Stomach smooth muscle (tissue), 2 donors: ENCODE data around the gene LBHD1.
"Not testable (repeated sequence)": the region's sequence is repeated elsewhere in the genome, so short reads cannot be mapped to it uniquely, and the experiment has no call there.

Source experiments
- H3K27ac ChIP-seq: one replicate; pipeline ENCODE4 v1.7.0; 2013; ENCODE audit warnings: mild to moderate bottlenecking, low read length, inconsistent platforms
- H3K27me3 ChIP-seq, 2 donors: one replicate each; pipeline ENCODE4 v1.7.0; 2013; ENCODE audit warnings: low read length in 2 of 2; ENCODE audit not compliant: insufficient read depth in 2 of 2, control insufficient read depth in 1 of 2
- H3K36me3 ChIP-seq, 2 donors: one replicate each; pipeline ENCODE4 v1.7.0; 2013; ENCODE audit warnings: low read length in 2 of 2; ENCODE audit not compliant: control insufficient read depth in 2 of 2, insufficient read depth in 2 of 2
- H3K4me1 ChIP-seq: one replicate; pipeline ENCODE4 v1.7.0; 2013; ENCODE audit warnings: low read length; ENCODE audit not compliant: control insufficient read depth, insufficient read depth
- H3K4me3 ChIP-seq, 2 donors: one replicate each; pipeline ENCODE4 v1.7.0; 2013; ENCODE audit warnings: low read length in 2 of 2
- H3K9ac ChIP-seq, 2 donors: one replicate each; pipeline ENCODE4 v1.7.0; 2013; ENCODE audit warnings: low read length in 2 of 2, mild to moderate bottlenecking in 1 of 2
- H3K9me3 ChIP-seq, 2 donors: one replicate each; pipeline ENCODE4 v1.7.0; 2013; ENCODE audit warnings: low read length in 2 of 2; ENCODE audit not compliant: control insufficient read depth in 2 of 2
- donor health status: healthy.
- donor health status: Pancreatic carcinoma.

LBHD1 gene

GRCh38 chr11:62645946-62646824 is 25.9 kb downstream of the LBHD1 start, which contains the start of gene GANAB:
Gene GANAB (minus strand): TSS chr11:62646613. CDS start chr11:62646599, 14 bp downstream.
- H3K4me3 ChIP-seq = peak within 1 kb of the TSS; percentile 92
- H3K27ac ChIP-seq = peak within 1 kb of the TSS; percentile 89
- no peaks in the 10 kb centered on the region for H3K9me3 ChIP-seq
- H3K36me3 ChIP-seq = peaks cover 18 to 20% of the 10 kb centered on the region in 2 donors
- peaks cover 23% of the 10 kb centered on the region for H3K4me1 ChIP-seq
- peak within 1 kb of the TSS; percentile 95 for H3K9ac ChIP-seq
- H3K27me3 ChIP-seq = no peaks in the 10 kb centered on the region

- Histone ChIP-seq H3K4me3 (peak overlapping the region; percentile 92), H3K27ac (peak overlapping the region; percentile 89)
Measured at GRCh38 chr11:62645671-62645945, 26.5 kb downstream of the LBHD1 start.

GRCh38 chr11:62644220-62644619 is 27.8 kb downstream of the LBHD1 start:
- Histone ChIP-seq H3K36me3 (peaks cover 16% of the 10 kb centered on the region in 2 donors), H3K27me3 (no peaks in the 10 kb centered on the region), H3K4me3 (peak overlapping the region in 1 of 2 donors; percentile 15), H3K9me3 (no peaks in the 10 kb centered on the region), H3K9ac (no peak overlapping the region), H3K27ac (no peak overlapping the region), H3K4me1 (peaks cover 23% of the 10 kb centered on the region)

More at GRCh38 chr11:62645671-62645945, 26.5 kb downstream of the LBHD1 start:
- Histone ChIP-seq H3K4me1 (peaks cover 23% of the 10 kb centered on the region), H3K27me3 (no peaks in the 10 kb centered on the region), H3K9ac (peak overlapping the region; percentile 95), H3K9me3 (no peaks in the 10 kb centered on the region), H3K36me3 (peaks cover 18 to 20% of the 10 kb centered on the region in 2 donors)

GRCh38 chr11:62632492-62632891 is 39.6 kb downstream of the LBHD1 start:
- no peaks in the 10 kb centered on the region for H3K9me3 ChIP-seq
- H3K27me3 ChIP-seq = no peaks in the 10 kb centered on the region
- H3K4me3 ChIP-seq = peak overlapping the region in 1 of 2 donors; percentile 34
- H3K4me1 ChIP-seq = peaks cover 6% of the 10 kb centered on the region
- peak overlapping the region; percentile 18 for H3K27ac ChIP-seq
- H3K36me3 ChIP-seq = peaks cover 71 to 73% of the 10 kb centered on the region in 2 donors
- peak overlapping the region in 1 of 2 donors; percentile 13 for H3K9ac ChIP-seq

DNA sequence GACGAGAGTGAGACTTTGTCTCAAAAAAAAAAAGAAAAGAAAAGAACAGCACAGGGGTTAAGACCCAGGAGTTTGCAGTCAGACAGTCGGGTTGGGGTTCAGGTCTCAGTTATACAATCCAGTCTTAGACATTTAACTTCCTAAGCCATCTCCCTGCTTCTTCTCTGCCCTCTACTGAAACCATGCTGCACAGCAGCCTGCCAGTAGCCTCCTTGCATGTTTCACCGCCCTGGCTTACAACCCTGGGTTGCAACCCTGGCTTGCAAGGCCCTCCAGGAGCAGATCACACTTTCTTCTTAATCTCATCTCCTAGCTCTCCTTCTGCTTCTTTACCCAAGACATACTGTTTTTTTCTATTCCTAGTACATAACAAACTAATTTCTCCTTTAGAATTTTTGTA is 44.4 kb downstream of the LBHD1 start:
- Histone ChIP-seq H3K9me3 (no peaks in the 10 kb centered on the region), H3K4me3 (no peak overlapping the region), H3K27ac (no peak overlapping the region), H3K9ac (no peak overlapping the region), H3K4me1 (peaks cover 4% of the 10 kb centered on the region), H3K27me3 (no peaks in the 10 kb centered on the region), H3K36me3 (peaks cover 64 to 66% of the 10 kb centered on the region in 2 donors)

DNA sequence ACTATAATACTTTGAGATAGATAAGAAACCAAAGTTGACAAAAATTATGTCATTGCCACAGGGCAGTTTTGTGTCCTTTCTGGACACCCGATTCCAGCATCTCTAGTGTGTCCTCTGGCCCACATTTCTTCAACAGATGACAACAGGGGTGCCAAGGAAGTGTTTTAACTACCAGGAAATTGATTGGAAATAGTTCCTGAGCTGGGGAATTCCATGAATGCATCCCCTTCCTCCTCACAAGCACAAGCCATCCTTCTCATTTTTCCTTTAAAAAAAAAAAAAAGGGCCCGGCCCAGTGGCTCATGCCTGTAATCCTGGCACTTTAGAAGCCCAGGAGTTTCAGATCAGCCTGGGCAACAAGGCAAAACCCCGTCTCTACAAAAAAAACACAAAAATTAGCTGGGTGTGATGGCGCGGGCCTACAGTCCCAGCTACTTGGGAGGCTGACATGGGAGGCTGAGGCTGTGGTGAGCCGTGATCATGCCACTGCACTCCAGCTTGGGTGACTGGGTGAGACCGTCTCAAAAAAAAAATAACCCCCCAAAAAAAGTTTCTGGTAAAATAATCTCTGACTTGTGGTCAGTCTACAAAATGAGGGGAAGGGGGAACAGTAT is 49.5 kb downstream of the LBHD1 start:
- Histone ChIP-seq H3K27me3 (no peaks in the 10 kb centered on the region), H3K4me3 (peak overlapping the region; percentile 68 to 88), H3K9me3 (no peaks in the 10 kb centered on the region), H3K27ac (peak overlapping the region; percentile 85), H3K4me1 (peaks cover 17% of the 10 kb centered on the region), H3K9ac (peak overlapping the region in 1 of 2 donors; percentile 66), H3K36me3 (peaks cover 19 to 22% of the 10 kb centered on the region in 2 donors)

DNA sequence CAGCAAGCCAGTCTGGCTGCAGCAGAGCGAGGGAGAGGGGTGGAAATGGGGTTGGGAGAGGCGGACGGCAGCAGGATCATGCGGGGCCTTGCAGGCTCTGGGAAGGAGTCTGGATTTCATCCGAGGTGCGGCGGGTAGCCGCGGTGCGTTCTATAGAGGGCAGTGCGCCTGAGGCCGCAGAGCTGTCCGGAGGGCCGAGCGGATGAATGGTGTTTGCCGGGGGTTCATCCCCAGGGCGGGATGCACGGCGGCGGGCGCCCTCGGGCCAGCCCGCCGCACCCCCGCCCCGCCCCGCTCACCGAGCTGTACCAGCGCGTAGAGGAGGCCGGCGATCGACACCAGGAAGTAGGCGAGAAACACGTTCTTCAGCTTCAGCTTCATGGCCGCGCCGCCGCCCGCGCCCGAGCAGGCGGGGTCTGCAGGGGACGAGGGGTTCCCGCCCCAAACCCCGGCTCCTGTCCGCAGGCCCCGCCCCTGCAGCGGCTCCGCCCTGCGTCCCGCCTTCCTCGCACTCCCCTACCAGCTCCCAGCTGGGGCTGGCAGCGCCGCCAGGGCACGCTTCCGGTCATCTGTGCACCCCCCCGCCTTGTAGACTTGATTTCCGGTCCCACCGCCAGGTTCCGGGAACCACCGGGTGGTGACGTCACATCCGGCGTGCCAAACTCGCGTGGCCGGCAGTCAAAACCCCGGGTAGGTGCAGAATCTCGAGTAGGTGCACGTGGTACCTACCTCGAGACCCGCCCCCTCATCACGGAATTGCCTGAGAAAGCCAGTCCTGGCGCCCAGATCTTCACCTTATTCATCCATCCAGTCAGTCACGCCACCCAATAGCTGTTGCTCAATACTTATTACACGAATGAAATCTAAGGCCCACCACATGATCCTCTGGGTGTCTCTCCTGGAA is 50.2 kb downstream of the LBHD1 start, which contains the start of gene B3GAT3:
B3GAT3 (minus strand) TSS at position 420 of the 904 bp plus-strand sequence; CDS start at position 381, 39 bp downstream.
- Histone ChIP-seq H3K9ac (peak within 1 kb of the TSS; percentile 66 to 84), H3K27ac (peak within 1 kb of the TSS; percentile 85), H3K9me3 (no peaks in the 10 kb centered on the region), H3K4me1 (peaks cover 17% of the 10 kb centered on the region), H3K4me3 (peak within 1 kb of the TSS; percentile 84 to 88), H3K27me3 (no peaks in the 10 kb centered on the region), H3K36me3 (peaks cover 17 to 19% of the 10 kb centered on the region in 2 donors)

DNA sequence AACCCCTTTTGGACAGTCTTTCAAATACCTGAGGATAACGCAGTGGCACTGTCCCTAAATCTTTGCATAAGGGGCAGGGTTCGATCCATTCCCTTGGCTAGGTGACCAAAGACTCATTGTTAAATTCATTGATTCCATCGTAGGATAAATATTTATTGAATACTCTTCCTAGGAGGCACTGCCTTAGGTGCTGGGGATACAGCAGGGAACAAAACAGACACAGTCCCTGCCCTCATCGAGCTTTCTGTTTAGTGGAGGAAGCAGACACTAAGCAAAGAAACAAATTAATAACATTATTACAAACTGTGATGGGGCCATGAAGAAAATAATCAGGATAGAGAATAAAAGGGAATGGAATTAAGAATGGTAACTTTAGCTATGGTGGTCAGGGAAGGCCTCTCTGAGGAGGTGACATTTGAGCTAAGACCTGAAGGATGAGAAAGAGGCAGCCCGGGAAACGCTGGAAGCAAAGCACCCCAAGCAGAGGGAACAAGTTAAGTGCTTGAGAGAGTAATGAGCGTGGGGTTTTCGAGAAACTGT is 51.0 kb downstream of the LBHD1 start:
- H3K27ac ChIP-seq = peak overlapping the region; percentile 85
- H3K4me3 ChIP-seq = peak overlapping the region; percentile 84 to 88
- no peaks in the 10 kb centered on the region for H3K9me3 ChIP-seq
- H3K9ac ChIP-seq = peak overlapping the region; percentile 66 to 84
- H3K27me3 ChIP-seq = no peaks in the 10 kb centered on the region
- H3K4me1 ChIP-seq = peaks cover 17% of the 10 kb centered on the region
- peaks cover 10 to 12% of the 10 kb centered on the region in 2 donors for H3K36me3 ChIP-seq

DNA sequence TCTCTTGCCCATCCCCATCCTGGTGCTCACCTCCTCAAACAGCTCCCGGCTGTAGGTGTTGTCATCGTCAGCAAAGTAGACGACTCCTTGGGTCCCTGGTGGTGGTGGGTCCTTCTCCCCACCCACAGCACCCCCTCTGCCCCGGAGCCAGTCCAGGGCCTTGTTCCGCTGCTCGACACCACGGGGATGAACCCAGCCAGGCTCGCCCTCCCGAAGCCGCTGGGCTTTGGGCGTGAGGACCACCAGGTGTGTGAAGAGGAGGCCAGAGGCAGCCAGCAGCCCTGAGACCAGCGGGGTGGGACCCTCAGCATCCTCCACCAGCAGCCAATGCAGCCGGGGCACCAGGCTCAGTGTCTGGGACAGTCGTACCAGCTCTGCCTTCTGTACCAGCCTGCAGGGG is 55.1 kb downstream of the LBHD1 start:
- H3K27me3 ChIP-seq, H3K36me3 ChIP-seq, H3K4me3 ChIP-seq, H3K27ac ChIP-seq, H3K9ac ChIP-seq, H3K9me3 ChIP-seq: not testable (repeated sequence)
- peaks cover 24% of the 10 kb centered on the region for H3K4me1 ChIP-seq

DNA sequence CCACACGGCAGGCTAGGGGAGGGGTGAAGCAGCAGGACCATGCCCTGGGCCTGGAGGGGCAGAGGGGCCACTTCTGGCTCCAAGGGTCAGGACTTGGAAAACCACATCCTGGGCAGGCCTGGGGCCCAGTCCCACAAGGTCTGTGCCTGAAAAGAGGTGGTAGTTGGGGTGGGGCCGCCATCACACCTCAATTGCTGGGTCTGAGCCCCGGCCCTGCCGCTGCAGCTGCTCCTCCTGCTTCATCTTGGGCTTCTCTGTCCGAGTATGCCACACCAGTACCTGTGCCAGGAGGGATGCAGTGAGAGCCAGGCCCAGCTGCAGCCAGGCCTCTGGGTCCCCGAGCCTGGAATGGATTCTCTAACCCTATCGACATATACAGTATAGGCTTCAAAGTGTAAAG is 56.5 kb downstream of the LBHD1 start:
- H3K9ac ChIP-seq = no peak overlapping the region
- no peaks in the 10 kb centered on the region for H3K27me3 ChIP-seq
- no peak overlapping the region for H3K4me3 ChIP-seq
- H3K27ac ChIP-seq = no peak overlapping the region
- H3K4me1 ChIP-seq = peaks cover 28% of the 10 kb centered on the region
- H3K36me3 ChIP-seq = peaks cover 0 to 4% of the 10 kb centered on the region in 2 donors
- no peaks in the 10 kb centered on the region for H3K9me3 ChIP-seq
